GM21786 (cell line): ENCODE results near the gene ELK4.

ENCODE experiments used
- ATAC-seq: cut with Tn5 transposase; IDR thresholded peaks from one replicate; pipeline ENCODE4 v1.9.1; 2021; ENCODE audit not compliant: unreplicated experiment

Gene ELK4

DNA sequence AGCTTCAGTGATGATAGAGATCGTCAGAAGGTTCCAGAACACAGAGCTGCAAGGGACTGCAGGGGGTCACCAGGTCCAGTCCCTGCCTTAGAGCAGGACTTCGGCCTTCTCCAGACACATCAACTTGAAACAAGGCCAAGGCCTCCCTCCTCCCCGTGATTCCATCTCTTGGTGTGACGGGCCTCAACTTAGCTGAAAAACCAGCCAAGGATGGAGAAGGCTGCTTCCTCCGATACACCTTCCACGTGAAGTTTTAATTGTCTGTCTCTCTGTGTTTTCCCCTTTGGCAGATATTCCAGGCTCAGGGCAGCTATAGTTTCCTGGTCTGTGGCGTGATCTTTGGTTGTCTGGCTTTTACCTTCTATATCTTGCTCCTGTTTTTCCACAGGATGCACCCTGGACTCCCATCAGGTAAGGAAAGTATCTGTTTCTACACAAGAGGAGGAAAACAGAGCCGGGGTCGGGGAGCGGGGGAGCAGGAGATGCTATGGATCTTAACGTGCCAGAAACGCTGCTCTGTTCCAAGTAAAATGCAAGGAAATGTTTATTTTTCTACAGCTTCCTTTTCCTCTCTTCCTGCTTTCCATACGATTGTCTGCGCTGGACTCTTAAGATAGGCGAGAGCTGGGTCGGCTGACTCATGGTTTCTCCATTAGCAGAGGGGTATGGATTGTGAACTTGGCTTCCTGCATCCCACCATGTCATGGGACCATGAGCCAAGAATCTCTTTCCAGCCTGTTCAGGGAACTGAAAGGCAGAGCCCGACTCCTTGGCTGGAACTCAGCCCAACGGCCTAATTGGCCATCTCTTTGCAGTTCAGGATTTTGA, 32.8 kb downstream of the ELK4 start:
- no peak for ATAC-seq

DNA sequence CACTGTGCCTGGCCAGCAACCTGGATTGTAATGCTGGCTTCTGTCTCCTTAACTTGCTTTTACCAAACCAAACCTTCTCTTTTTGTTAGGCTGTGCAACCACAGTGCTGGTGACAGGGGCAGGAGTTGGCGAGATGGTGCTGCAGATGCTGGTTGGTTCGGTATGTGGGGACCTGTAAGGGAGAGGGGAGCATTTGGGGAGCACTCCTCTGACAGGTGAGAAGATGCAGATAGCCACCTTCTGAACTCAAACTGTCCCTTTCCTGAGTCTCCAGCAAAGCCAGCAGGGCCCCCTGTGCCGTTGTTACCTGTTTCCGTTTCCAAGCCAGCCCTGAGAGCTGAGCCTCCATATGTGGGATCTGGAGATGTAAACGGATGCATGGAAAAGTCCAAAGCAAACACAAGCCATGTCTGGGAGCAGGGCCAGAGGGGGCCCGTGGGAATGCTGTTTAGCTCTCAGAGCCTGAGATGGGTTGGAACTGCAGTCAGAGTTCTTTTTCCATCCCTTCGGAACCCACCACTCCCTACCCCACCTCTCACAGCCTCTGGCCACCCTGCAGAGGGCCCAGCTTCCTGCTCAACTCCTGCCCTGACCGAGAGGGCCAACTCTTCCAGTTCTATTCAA, 34.0 kb downstream of the ELK4 start:
- ATAC-seq = no peak

DNA sequence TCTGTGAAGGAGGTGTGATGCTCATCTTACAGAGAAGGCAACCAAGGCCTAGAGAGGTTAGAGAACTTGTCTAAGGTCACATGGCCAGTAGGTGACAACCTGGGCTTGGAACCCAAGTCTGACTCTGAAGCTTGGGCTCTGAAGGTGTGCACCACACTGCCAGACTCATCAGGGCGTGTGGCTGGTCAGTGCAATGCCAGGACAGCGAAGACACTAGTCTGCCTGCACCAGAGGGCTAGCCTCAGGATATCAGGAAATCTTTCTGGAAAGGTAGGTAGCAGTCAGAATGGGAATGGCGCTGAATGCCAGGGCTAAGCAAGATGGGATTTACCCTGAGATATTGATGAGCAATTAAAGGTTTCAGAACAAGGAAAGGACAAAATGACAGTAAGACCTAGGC, 34.9 kb downstream of the ELK4 start:
- no peak for ATAC-seq

DNA sequence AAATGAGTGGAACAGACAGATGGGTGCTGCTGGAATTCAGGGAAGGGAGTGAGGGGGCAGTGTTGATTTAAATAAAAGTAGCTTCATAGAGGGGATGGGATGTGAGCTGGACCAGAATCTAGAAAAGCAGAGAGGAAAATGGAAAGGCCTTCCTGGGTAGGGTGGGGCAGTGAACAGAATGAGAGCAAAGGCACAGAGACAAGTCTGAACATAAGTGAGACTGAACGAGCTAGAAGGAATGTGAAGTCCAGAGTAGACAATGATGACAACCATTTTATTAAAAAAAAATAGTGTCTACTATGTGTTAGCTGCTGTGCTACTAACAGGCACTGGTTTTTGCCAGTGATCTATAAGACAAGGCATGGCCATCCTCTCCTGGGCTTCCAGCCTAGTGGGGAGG, 36.0 kb downstream of the ELK4 start:
- no peak for ATAC-seq

DNA sequence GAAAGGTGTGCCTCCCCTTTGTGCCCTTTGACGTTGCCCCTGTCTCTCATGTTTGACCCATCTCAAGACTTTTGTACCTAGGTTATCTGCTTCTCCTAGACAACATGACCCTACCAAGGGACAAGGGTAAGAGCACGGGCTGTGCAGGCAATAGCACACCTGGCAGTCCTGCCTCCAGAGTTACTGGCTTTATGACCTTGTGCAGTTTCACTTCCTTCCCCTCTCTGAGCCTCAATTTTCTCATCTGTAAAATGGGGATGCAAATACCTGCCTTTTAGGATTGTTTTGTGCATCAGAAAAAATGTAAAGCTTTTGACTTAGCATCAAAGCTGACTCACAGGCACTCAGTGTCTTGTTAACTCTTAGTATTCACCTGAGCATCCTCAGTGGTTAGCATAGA, 36.4 kb downstream of the ELK4 start:
- ATAC-seq = no peak

DNA sequence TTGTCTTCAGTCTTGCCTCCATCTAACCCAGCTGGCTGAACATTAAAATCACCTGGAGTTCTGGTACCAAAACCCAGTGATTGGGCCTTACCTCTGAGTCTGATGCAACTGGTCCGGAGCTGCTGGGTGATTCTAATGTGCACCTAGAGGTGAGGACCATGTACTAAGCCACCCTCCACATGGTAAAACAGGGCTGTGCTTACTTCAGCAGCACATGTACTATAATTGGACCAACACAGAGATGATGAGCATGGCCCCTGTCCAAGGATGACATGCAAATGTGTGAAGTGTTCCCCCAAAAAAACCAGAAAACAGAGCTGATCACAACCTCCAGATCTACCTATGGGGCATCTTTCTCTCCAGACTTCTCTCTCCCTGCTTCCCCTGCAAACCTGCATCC, 37.0 kb downstream of the ELK4 start:
- no peak for ATAC-seq

DNA sequence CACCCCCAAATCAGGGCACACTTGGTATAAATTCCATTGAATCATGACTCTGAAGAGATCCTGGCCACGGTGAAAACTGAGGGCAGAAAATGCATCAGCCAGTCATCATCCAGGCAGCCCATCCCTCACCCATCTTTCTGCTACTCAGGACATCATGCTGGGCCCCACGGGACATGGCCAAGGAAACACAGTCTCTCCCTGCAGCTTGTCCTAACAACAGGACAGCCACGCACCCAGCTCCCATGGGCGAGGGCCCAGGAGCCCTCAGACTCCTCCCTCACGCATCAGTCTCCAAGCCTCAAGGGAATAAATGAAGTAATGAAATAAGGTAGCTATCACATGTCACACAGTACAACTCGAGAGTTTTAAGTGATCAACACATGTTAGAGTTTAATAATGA, 37.8 kb downstream of the ELK4 start:
- ATAC-seq = peak; percentile 3

DNA sequence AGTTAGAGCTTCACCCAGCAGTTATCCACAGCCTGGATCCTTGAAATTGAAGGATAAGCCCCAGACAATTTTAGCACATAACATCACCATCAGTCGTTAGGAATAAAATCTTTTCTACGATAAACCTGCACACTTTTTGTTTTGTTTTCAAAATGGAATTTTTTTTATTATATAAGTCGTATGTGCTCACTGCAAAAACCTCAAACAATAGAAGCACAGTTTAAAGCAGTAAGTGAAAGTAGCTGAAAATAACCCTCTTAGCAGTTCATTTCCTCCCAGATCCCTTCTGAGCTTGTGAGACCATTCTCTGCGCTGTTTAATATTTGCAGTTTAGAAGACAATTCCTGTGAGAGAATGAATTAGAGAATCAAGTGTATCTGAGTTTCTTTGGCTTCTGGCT, 38.3 kb downstream of the ELK4 start:
- ATAC-seq = peak; percentile 48

DNA sequence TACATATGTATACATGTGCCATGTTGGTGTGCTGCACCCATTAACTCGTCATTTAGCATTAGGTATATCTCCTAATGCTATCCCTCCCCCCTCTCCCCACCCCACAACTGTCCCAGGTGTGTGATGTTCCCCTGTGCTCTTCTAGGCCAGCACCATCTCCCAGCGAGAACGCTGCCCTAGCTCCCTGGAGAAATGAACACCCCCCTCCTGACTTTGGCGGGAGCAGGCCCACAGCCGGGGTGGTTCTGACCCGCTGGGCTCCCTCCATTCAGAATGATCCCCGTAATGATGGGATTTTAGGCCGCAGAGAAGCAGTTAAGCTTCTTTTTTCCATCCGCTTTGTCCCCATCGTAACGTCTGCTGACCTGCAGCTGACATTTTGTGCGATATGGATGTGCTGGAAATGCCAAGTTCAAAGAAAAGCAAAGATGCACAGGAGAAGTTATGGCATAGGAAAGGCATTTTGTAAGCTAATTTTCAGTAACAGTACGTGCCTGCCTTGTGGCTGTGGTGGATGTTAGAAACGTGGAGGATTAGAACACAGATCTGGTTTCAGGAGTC, 39.3 kb downstream of the ELK4 start:
- ATAC-seq = no peak

DNA sequence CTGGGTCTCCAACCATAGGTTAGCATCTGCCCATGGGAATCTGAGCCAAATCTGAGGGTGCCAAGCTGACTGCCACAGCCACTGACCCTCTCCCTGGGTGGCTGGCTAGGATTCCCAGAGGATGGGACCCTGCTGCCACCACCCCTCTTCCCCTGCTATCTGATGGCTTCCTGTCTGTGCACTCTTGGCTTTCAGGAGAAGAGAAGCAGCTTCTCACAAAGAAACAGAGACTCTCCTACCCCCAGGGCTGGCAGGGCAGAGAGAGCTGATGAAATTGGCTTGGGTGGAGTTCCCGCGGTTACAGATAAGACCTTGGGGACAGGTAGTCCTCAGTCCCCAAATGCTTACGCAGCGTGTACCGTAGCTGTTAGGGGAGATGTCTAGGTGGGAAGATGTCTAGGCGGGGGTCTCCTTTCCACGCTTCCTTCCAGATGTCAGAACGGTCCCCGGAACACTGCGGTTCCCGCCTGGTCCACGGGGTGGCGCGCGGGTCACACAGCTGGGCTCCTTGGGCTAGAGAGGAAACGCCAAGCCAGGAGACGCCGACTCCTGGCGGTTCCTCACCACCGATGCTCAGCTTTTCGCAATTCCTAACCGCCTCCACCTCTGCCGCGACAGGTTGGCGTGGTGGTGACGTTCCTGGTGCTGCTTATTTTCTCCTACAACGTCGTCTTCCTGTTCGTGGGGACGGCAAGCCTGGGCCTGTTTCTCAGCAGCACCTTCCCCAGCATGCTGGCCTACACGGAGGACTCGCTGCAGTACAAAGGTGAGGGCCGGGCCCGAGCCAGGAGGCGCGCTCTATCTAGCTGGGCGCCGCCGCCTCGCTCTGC, 40.1 kb downstream of the ELK4 start:
- peak; percentile 63 for ATAC-seq

DNA sequence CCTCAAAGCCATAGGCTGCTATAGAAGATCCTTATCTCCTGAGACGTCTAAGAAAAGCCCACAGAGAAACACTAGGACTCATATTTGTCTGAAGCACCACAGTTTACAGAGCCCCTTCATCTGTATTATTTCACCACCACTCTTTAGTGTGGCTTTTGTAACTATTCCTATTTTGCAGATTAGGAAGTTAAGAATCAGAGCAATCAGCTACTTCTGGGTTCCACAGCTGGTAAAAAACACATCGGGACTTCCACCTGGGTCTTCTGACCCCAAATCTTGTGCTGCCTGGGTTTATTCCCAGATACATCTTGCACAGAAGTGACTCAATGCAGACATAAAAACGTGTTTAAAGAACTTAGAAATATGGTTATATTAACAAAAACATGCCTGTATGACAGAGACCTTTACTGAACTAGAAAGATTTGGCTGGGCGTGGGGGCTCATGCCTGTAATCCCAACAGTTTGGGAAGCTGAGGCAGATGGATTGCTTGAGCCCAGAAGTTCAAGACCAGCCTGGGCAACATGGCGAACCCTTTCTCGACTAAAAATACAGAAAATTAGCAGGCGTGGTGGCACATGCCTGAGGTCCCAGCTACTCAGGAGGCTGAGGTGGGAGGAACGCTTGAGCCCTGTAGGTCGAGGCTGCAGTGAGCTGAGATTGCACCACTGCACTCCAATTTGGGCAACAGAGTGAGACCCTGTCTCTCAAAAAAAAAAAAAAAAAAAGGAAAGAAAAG, 40.9 kb downstream of the ELK4 start:
- ATAC-seq = no peak

DNA sequence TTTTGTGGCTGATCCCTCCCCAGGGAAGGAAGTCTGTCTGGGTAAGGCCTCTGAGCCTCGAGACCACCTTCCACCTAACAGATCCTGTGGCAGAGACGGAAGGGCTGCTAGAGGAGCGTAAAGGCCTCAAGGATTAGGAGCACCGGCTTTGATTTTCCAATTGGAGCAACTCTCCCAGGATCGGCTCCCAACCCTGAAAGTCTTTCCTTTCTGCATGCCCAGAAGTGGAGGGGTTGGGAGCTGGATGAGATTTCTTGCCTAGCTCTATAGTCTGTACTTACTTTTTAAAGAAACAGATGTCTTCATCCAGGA, 41.4 kb downstream of the ELK4 start:
- no peak for ATAC-seq

DNA sequence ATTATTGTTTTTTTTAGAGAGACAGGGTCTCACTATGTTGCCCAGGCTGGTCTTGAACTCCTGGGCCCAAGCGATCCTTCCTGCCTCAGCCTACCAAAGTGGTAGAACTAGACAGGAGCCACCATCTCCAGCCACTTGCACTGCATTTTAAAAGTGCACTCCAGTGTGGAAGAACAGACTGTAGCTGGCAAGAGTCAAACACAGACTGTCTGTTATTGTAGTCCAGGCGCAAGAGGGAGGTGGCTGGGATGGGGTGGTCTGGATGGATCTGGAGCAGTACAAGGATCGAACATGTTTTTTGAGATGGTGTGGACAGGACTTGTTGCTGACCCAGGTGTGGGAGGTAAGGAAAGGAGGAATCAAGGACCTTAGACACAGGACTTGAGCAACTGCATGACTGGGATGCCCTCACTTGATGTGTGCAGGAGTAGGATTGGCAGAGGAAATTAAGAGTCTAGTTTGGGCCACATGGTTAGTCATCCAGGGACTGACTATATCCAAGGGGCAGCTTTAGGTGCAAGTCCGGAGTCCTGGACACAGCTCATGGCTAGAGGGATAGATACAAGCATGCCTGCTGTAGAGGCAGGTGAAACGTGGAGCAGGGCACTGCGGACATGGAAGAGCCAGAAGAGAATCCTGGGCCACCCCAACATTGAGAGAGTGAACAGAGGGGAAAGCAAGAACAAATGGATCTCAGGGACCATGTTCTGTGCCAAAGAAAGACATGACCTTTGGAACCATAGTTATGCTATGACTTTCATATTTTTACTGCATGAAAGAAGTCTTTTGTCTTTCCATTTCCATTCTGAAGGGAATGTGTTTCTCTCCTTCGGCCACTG, 42.0 kb downstream of the ELK4 start:
- ATAC-seq = no peak

DNA sequence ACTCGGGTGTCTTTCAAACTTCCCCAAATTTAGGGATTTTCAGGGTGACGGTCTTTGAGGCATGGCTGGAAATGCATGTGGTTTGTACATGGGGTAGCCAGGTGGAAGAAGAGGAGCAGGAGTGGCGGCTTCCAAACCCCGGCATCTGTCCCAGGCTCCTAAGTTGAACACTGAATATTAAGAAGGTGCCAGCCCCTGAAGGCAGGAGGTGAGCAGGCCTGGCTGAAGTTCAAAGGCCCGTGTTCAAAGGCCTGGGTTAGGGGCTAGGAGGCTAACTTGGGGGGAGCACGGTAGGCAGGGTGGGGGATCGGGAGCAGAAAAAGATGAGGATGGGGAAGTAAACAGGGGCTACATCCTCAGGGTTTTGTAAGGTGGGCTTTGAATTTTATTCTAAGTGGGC, 42.8 kb downstream of the ELK4 start:
- no peak for ATAC-seq

DNA sequence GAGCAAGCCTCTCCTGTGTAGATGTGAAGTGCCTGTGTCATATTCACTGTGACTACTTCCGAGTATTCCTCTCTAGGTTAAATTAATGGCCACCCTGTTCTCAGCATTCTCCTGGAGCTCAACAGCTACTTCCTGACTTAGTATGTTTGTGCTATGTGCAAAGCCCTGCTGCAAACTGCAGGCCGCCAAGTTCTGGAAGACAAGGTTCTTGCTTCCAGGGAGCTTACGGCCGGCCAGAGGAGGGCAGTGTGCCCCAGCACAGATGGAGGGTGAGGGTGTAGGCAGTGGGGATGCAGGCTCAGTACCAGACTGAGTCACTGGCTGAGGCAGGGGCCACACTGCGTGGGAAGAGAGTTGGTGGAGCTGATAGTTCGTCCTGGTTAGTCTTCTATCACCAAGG, 43.2 kb downstream of the ELK4 start:
- ATAC-seq = no peak

DNA sequence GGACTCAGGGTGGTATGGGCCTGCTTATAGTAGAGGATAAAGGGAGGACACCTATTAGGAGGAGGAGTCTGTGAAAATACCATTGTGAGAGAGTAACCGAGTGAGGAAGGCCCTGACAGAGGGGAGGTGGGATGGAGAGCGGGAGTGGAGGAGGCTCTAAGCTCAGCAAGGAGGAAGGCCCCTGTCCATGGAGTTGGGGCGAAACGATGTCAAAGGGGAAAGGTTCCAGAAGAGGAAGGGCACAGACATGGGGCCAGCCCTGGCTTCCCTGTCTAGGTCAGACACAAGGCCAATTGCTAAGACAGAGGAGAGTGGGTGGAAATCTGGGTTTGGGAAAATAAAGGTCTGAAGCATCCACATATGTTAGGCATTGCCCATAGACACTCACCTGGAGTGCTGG, 44.2 kb downstream of the ELK4 start:
- no peak for ATAC-seq

DNA sequence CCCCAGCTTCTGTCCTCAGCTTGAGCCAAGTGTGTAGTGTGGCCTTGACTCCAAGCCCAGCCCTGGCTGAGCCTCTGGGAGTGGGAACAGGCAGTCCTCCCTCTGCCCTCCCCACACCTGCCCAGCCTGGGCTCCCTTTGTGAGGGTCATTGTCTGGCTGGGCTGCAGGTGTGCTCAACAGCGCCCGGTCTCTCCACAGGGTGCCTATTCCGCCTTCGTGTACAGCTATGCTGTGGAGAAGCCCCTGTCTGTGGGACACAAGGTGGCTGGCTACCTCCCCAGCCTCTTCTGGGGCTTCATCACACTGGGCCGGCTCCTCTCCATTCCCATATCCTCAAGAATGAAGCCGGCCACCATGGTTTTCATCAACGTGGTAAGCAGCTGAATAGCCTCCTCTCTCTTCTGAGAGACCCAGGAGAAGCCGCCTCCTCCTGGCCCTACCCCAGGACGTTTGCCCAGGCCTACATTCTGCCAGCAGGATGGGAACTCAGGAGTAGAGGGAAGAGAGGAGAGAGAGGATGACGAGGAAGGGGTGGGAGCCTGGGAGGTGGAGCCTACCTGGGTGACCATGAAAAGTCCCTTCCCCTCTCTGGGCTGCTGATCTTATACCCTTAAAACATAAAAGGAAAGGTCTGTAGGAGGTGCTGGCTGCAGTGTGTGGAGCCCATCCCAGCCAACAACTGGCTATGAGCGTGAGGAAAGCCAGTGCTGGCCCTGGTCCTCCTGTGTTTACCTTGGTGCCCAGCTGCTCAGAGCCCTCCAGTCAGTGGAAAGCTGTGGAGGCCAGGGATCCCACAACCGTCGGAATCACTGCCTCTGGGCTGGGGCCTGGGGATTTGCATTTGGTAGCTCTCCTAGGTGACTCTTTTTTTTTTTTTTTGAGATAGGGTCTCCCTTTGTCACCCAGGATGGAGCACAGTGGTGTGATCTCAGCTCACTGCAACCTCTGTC, 45.7 kb downstream of the ELK4 start:
- ATAC-seq = no peak

DNA sequence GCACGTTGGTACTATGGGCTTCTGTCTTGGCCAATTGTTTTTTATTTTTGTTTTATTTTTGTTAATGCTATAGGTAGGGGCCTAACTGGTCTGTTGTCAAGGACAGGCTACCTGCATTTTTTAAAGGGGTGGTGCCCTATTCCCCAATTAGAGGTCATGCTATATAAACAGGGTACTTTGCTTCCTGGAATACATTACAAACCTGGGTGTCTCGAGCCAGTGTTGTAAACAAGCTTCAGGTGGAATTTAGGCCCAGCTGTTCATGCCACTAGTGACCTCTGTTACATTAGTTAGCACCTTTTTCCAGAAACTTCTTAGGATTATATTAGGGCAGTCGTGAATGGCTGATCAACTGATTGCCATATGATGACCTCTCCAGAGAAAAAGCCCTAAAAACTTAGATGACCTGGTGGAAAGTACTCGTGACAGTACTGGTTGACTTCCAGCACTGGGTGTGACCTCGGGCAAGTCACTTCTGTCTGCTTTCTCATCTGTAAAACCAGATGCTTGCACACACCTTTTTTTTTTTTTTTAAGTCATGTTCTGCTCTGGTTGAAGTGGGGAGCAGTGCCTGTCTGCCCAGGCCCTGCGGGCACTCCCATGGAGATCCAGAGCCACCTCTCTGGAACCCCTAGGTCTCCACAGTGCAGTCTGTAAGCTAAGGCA, 46.5 kb downstream of the ELK4 start:
- ATAC-seq = no peak

DNA sequence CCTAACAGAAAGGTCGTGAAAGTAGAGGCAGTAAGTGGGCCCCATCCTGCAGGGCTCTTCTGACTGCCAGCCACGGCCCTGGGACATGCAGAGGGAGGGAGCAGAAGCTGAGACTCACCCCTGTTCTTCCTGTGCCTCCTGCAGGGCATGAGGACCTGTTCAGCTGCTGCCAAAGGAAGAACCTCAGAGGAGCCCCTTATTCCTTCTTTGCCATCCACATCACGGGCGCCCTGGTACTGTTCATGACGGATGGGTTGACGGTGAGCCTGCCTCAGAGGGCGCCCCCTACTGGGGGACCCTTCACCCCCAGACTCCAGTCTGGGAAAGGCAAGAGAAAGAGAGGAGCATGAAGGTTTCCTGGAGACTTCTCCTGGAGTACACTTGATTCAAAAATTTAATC, 47.1 kb downstream of the ELK4 start:
- no peak for ATAC-seq
